Measurements from ENCODE around the gene VKORC1L1.
"Not testable (repeated sequence)": the region's sequence is repeated elsewhere in the genome, so short reads cannot be mapped to it uniquely, and the experiment has no call there.

VKORC1L1 gene

DNA sequence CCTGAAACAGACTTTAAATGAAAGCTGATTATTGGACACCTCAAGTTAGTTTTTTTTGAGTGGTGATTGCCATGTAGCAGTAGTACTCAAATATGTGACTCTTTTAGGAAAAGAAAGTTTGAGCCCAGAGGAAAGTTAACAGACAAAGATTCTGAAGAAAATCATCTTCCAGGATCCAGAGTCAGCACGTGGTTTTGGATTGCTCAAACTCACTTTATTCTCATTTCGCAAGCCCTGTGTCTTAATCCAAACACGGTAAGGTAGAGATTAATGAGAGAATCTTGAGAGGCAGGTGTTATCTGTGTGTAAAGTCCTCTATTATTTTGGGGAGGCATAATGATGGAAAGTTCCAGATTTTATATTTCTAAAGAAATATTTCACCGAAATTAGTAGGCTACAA, 2.8 kb downstream of the VKORC1L1 start:
- H4K20me1 ChIP-seq (ENCODE audit: insufficient read depth, low read length); H3K4me2 ChIP-seq (ENCODE audit: low read length); H3K9me2 ChIP-seq (ENCODE audit: low read depth, low read length); H2AFZ ChIP-seq (ENCODE audit: low read length); H3K9me3 ChIP-seq (ENCODE audit: low read length); H3F3A ChIP-seq (ENCODE audit: insufficient read depth, low read length); H3K4me3 ChIP-seq (ENCODE audit: low read depth, low read length, poor library complexity, severe bottlenecking); H3K9ac ChIP-seq (ENCODE audit: low read length); H3K27ac ChIP-seq (ENCODE audit: low read depth, low read length, poor library complexity, severe bottlenecking); H3K27me3 ChIP-seq (ENCODE audit: insufficient read depth, low read length): not testable (repeated sequence)
- H3K79me2 ChIP-seq (ENCODE audit: insufficient read depth, low read length): peaks cover 34% of the 10 kb centered on the region
- peaks cover 47% of the 10 kb centered on the region for H3K4me1 ChIP-seq (ENCODE audit: insufficient read depth, low read length, severe bottlenecking)
- peaks cover 11% of the 10 kb centered on the region; the same call in 1 of the 2 replicates for H3K36me3 ChIP-seq (ENCODE audit: insufficient read depth, low read length)

DNA sequence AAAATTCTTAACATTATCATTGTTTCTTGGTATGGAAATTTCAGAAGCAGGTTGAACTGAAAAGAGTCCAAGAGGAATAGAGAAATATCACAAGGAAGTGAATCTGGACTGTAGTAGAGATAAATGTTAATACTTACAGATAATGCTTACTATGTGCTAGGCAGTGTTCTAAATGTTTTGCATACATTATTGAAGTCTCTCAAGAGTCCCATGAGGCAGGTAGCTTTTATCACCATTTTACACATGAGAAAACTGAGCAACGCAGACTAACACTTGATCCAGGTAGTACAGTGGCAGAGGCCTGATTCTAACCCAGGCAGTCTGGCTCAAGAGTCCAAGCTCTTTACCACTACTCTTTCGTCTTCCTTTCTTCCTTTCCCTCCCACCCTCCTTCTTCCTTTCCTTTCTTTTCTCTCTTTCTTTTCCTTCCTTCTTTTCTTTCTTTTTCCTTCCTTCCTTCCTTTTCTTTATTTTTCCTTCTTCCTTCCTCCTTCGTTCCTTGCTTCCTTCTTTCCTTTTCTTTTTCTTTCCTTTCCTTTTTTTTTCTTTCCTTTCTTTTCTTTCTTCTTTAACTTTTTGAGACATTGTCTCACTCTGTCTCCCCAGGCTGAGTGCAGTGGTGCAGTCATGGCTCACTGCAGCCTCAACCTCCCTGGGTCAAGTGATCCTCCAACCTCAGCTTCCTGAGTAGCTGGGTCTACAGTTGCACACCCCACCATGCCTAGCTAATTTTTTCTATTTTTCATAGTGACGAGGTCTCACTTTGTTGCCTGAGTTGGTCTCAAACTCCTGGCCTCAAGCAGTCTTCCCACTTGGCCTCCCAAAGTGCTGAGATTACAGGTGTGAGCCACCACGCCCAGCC, 6.6 kb downstream of the VKORC1L1 start:
- not testable (repeated sequence) for H3K4me3 ChIP-seq (ENCODE audit: low read depth, low read length, poor library complexity, severe bottlenecking); H3K9me3 ChIP-seq (ENCODE audit: low read length); H3K4me2 ChIP-seq (ENCODE audit: low read length); H3K27me3 ChIP-seq (ENCODE audit: insufficient read depth, low read length); H3K9ac ChIP-seq (ENCODE audit: low read length); H3F3A ChIP-seq (ENCODE audit: insufficient read depth, low read length); H2AFZ ChIP-seq (ENCODE audit: low read length); H4K20me1 ChIP-seq (ENCODE audit: insufficient read depth, low read length); H3K27ac ChIP-seq (ENCODE audit: low read depth, low read length, poor library complexity, severe bottlenecking); H3K9me2 ChIP-seq (ENCODE audit: low read depth, low read length)
- H3K79me2 ChIP-seq (ENCODE audit: insufficient read depth, low read length): peaks cover 49% of the 10 kb centered on the region
- peaks cover 32% of the 10 kb centered on the region for H3K4me1 ChIP-seq (ENCODE audit: insufficient read depth, low read length, severe bottlenecking)
- peaks cover 20% of the 10 kb centered on the region for H3K36me3 ChIP-seq (ENCODE audit: insufficient read depth, low read length)

DNA sequence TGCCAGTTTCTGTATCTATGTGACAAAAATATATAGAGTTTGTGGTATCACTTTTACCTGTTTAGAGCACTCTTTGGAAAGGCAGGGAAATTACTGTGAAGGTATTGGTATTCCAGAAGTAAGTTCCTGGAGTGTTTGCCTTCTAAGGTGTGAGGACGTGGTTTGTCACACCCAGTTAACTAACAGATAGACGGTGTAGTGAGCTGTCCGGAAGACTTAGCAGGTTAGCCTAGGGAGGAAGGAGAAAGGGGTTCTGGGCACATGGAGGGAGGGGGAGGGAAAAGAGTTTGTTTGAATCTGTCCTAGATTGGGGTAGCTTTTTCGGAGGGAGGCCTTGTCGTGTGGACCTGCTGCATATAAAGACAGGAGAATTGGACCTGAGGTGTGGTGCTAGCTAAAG, 7.4 kb downstream of the VKORC1L1 start:
- H3K27me3 ChIP-seq (ENCODE audit: insufficient read depth, low read length); H3K27ac ChIP-seq (ENCODE audit: low read depth, low read length, poor library complexity, severe bottlenecking); H3K4me3 ChIP-seq (ENCODE audit: low read depth, low read length, poor library complexity, severe bottlenecking); H3K9ac ChIP-seq (ENCODE audit: low read length); H3K9me2 ChIP-seq (ENCODE audit: low read depth, low read length); H3K9me3 ChIP-seq (ENCODE audit: low read length); H3K4me2 ChIP-seq (ENCODE audit: low read length); H4K20me1 ChIP-seq (ENCODE audit: insufficient read depth, low read length); H3F3A ChIP-seq (ENCODE audit: insufficient read depth, low read length); H2AFZ ChIP-seq (ENCODE audit: low read length): not testable (repeated sequence)
- Histone ChIP-seq H3K4me1 (ENCODE audit: insufficient read depth, low read length, severe bottlenecking) (peaks cover 25% of the 10 kb centered on the region), H3K79me2 (ENCODE audit: insufficient read depth, low read length) (peaks cover 47% of the 10 kb centered on the region), H3K36me3 (ENCODE audit: insufficient read depth, low read length) (peaks cover 23% of the 10 kb centered on the region)

DNA sequence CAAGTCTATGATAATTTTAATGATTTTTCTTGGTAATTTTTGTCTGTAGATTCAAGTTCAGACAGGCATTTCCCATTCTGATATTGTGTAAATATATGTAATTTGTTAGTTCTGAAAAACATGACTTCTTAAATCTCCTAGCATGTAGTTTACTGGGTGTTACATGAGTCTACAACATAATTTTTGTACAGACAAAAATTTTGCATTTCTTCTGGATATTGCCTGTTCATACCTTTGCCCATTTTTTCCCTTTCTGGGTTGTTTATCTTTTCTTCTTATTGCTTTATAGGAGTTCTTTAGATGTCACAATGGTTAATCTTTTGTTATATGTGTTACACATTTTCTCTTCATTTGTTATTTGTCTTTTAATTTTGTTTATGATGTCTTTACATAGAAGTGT, 12.1 kb downstream of the VKORC1L1 start:
- H2AFZ ChIP-seq (ENCODE audit: low read length); H3K9me3 ChIP-seq (ENCODE audit: low read length); H3K9ac ChIP-seq (ENCODE audit: low read length); H3K9me2 ChIP-seq (ENCODE audit: low read depth, low read length); H3K4me3 ChIP-seq (ENCODE audit: low read depth, low read length, poor library complexity, severe bottlenecking); H3K4me2 ChIP-seq (ENCODE audit: low read length); H3K27me3 ChIP-seq (ENCODE audit: insufficient read depth, low read length); H3K27ac ChIP-seq (ENCODE audit: low read depth, low read length, poor library complexity, severe bottlenecking); H4K20me1 ChIP-seq (ENCODE audit: insufficient read depth, low read length); H3F3A ChIP-seq (ENCODE audit: insufficient read depth, low read length): not testable (repeated sequence)
- Histone ChIP-seq H3K36me3 (ENCODE audit: insufficient read depth, low read length) (peaks cover 34% of the 10 kb centered on the region), H3K4me1 (ENCODE audit: insufficient read depth, low read length, severe bottlenecking) (peaks cover 12% of the 10 kb centered on the region), H3K79me2 (ENCODE audit: insufficient read depth, low read length) (peaks cover 53% of the 10 kb centered on the region)

DNA sequence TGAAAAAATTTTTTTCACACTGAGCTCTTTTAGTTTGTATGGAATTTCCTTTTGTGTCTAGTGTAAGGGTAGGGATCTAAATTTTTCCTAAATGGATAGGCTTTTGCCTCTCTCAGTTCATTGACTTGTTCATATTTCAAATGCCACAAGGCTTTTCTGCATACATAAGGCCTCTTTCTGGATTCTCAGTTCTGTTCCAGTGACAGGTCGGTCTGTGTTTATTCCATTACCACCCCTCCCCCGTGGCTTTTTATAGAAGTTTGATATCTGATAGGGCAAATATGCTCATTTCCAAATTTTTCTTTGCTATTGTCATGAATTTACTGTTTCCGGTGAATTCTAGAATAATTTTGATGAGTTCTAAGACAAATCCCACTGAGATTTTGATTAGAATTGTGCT, 12.7 kb downstream of the VKORC1L1 start:
- not testable (repeated sequence) for H3K4me2 ChIP-seq (ENCODE audit: low read length); H3K9ac ChIP-seq (ENCODE audit: low read length); H4K20me1 ChIP-seq (ENCODE audit: insufficient read depth, low read length); H3F3A ChIP-seq (ENCODE audit: insufficient read depth, low read length); H3K27ac ChIP-seq (ENCODE audit: low read depth, low read length, poor library complexity, severe bottlenecking); H3K4me3 ChIP-seq (ENCODE audit: low read depth, low read length, poor library complexity, severe bottlenecking); H3K9me3 ChIP-seq (ENCODE audit: low read length); H3K9me2 ChIP-seq (ENCODE audit: low read depth, low read length); H3K27me3 ChIP-seq (ENCODE audit: insufficient read depth, low read length); H2AFZ ChIP-seq (ENCODE audit: low read length)
- Histone ChIP-seq H3K79me2 (ENCODE audit: insufficient read depth, low read length) (peaks cover 49% of the 10 kb centered on the region), H3K4me1 (ENCODE audit: insufficient read depth, low read length, severe bottlenecking) (peaks cover 11% of the 10 kb centered on the region), H3K36me3 (ENCODE audit: insufficient read depth, low read length) (peaks cover 37% of the 10 kb centered on the region)

DNA sequence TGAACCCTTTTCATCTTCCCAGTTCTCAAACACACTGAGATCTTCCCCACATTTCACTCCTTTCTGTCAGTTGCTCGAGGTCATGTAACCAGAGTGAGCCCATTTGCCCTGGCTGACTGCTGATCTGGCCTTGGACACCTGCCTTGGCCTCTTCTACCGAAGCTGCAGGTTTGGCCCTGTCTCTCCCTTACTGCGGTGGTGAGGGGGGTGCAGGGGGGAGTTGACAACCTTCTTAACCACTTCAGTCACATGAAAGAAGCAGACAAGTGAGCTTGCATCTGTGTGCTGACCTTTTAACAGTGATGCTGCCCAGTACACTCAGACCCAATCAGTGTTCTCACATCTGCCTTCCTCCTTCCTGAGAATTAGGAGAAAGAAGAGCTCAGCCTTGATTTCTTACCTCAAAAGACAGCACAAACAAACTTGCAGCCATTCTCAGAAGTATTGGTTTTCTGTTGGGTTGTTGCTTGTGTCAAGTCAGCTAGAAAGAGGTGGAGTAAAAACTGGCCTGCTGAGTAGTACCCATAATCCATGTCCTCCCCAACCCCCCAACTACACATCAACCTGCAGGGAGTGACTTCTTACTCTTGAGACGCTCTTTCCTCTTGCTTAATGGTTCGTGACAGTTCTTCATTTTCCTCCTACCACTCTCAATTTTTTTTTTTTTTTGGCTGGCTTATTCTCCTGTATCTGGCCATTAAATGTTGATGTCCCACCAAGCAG, 15.7 kb downstream of the VKORC1L1 start:
- not testable (repeated sequence) for H3K27me3 ChIP-seq (ENCODE audit: insufficient read depth, low read length); H3K4me2 ChIP-seq (ENCODE audit: low read length); H3K9me3 ChIP-seq (ENCODE audit: low read length); H3K4me3 ChIP-seq (ENCODE audit: low read depth, low read length, poor library complexity, severe bottlenecking); H3K9ac ChIP-seq (ENCODE audit: low read length); H2AFZ ChIP-seq (ENCODE audit: low read length); H3K9me2 ChIP-seq (ENCODE audit: low read depth, low read length); H4K20me1 ChIP-seq (ENCODE audit: insufficient read depth, low read length); H3F3A ChIP-seq (ENCODE audit: insufficient read depth, low read length)
- Histone ChIP-seq H3K36me3 (ENCODE audit: insufficient read depth, low read length) (peaks cover 57% of the 10 kb centered on the region), H3K79me2 (ENCODE audit: insufficient read depth, low read length) (peaks cover 42% of the 10 kb centered on the region), H3K27ac (ENCODE audit: low read depth, low read length, poor library complexity, severe bottlenecking) (peak overlapping the region; percentile 15), H3K4me1 (ENCODE audit: insufficient read depth, low read length, severe bottlenecking) (peaks cover 11% of the 10 kb centered on the region)

DNA sequence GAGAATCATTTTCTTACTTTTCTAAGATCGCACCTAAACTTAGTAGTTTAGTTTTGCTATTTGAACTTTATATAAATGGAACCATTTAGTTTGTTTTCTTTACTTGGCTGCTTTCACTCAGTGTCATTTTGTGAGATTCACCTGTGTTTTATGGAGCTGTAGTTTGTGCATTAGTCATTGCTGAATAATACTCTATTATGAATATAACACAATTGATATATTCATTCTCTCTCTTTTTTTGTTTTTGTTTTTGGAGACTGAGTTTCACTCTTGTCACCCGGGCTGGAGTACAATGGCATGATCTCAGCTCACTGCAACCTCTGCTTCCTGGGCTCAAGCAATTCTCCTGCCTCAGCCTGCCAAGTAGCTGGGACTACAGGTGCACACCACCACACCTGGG, 16.8 kb downstream of the VKORC1L1 start:
- Histone ChIP-seq H3K36me3 (ENCODE audit: insufficient read depth, low read length) (peaks cover 48% of the 10 kb centered on the region), H3K79me2 (ENCODE audit: insufficient read depth, low read length) (peaks cover 37% of the 10 kb centered on the region), H3K4me1 (ENCODE audit: insufficient read depth, low read length, severe bottlenecking) (peaks cover 11% of the 10 kb centered on the region)
- H3K4me2 ChIP-seq (ENCODE audit: low read length); H3K9ac ChIP-seq (ENCODE audit: low read length); H3K9me3 ChIP-seq (ENCODE audit: low read length); H3K27ac ChIP-seq (ENCODE audit: low read depth, low read length, poor library complexity, severe bottlenecking); H4K20me1 ChIP-seq (ENCODE audit: insufficient read depth, low read length); H3K9me2 ChIP-seq (ENCODE audit: low read depth, low read length); H3K4me3 ChIP-seq (ENCODE audit: low read depth, low read length, poor library complexity, severe bottlenecking); H3K27me3 ChIP-seq (ENCODE audit: insufficient read depth, low read length); H3F3A ChIP-seq (ENCODE audit: insufficient read depth, low read length); H2AFZ ChIP-seq (ENCODE audit: low read length): not testable (repeated sequence)
